ENCODE data around the gene UBAP1L. TPM values are rescaled to one million over a fixed set of nuclear protein-coding genes. Genes with fewer than 3 reads are reported as not detected.

Gene UBAP1L
- total RNA-seq, 1 experiment from 2014 or later: 0.14 TPM

- no peak overlapping the region for H3K4me3 ChIP-seq (ENCODE audit: insufficient read depth, low read depth, low read length)
- H3K27me3 ChIP-seq (ENCODE audit: control insufficient read depth, insufficient read depth, low read length): no peaks in the 10 kb centered on the region; the same call in 1 of the 2 replicates
- no peak for DNase-seq
- no peaks in the 10 kb centered on the region for H3K36me3 ChIP-seq (replicated peaks; ENCODE audit: control insufficient read depth, insufficient read depth, low read length)
These were observed 72.1 kb downstream of the UBAP1L start for GRCh38 chr15:65042776-65043327.

Other genes with a start within 250 kb of the UBAP1L start
- gene ANKDD1A, start 203.3 kb downstream of the UBAP1L start, total RNA-seq (2014; rRNA removed; shearing (Covaris generic)): 4.8 and 4.9 TPM in 2 replicates
- 53.2 and 59.9 TPM in 2 replicates for gene SPG21, start 125.3 kb downstream of the UBAP1L start, total RNA-seq (2014; rRNA removed; shearing (Covaris generic))
- gene MTFMT, start 85.6 kb downstream of the UBAP1L start, total RNA-seq (2014; rRNA removed; shearing (Covaris generic)): 28.2 and 32.3 TPM in 2 replicates
- not detected in 2 replicates for gene SLC51B, start 69.8 kb downstream of the UBAP1L start, total RNA-seq (2014; rRNA removed; shearing (Covaris generic))
- gene RASL12, start 47.2 kb downstream of the UBAP1L start, total RNA-seq (2014; rRNA removed; shearing (Covaris generic)): 20.9 and 22.1 TPM in 2 replicates
- gene KBTBD13, start 38.5 kb downstream of the UBAP1L start, total RNA-seq (2014; rRNA removed; shearing (Covaris generic)): 0.17 TPM in 1 of 2 replicates, not detected in the other
- 15.5 and 16.1 TPM in 2 replicates for gene PDCD7, start 18.6 kb upstream of the UBAP1L start, total RNA-seq (2014; rRNA removed; shearing (Covaris generic))
- gene CLPX, start 70.1 kb upstream of the UBAP1L start, total RNA-seq (2014; rRNA removed; shearing (Covaris generic)): 34.2 and 58.3 TPM in 2 replicates
- not detected in 2 replicates for gene CILP, start 96.3 kb upstream of the UBAP1L start, total RNA-seq (2014; rRNA removed; shearing (Covaris generic))
- gene PARP16, start 171.7 kb upstream of the UBAP1L start, total RNA-seq (2014; rRNA removed; shearing (Covaris generic)): 5.9 and 11.3 TPM in 2 replicates
- gene RNU5A-1, start 180.9 kb upstream of the UBAP1L start, total RNA-seq (2014; rRNA removed; shearing (Covaris generic)): not detected in 2 replicates
- not detected in 2 replicates for gene RNU5B-1, start 189.5 kb upstream of the UBAP1L start, total RNA-seq (2014; rRNA removed; shearing (Covaris generic))